ENCODE results near the gene SPATA20.

Gene SPATA20

DNA sequence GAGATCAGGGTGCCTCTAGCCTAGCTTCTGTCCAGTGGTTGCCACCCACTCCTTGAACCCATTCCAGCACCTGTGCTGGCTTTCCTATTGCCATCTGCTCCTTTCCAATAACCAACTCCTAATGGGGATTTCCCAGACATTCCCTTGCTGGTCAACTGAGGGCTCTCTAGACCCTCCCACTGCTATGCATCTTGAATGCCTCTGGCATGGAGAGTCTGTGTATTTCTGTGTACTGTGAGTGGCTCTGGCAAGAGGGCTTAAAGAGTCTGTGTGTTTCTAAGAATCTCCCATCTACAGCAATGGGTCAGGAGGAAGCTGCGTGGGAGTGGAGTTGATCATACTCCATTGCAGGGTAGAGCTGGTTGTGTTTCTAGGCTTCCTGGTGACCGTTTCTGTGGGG, 25.5 kb upstream of the SPATA20 start:
- no peak for DNase-seq

DNA sequence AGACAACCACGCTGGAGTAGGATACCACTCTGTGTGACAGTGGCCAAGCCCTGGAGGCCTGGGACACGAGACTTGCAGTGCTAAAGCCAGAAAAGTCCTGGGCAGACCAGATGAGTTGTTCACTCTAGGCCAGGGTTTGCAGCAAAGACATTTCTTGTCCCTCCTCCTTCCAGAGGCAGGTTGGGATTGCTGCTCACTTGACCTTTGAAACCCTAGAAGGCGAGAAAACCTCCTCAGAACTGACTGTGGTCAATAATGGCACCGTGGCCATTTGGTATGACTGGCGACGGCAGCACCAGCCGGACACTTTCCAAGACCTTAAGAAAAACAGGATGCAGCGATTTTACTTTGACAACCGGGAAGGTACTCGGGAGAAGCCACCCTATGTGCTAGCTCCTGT, 24.2 kb upstream of the SPATA20 start:
- DNase-seq, result no peak

DNA sequence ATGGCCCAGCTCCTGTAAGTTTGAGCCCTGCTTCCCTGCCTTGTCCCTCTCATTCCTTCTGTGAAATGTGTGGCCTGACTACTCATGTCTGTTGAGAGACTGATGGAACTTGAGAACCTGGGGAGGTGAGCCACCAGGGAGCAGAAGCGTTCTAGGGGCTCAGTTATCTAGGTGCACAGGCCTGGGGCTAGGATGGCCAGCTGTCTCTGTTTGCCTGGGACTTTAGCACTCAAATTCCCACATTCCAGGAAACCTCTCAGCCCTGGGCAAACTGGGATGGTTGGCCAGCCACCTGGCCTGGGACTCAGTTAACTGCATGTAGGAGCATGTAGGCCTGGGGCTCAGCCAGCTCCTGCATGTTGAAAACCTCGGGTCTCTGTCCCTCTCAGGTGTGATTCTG, 23.8 kb upstream of the SPATA20 start:
- no peak for DNase-seq

DNA sequence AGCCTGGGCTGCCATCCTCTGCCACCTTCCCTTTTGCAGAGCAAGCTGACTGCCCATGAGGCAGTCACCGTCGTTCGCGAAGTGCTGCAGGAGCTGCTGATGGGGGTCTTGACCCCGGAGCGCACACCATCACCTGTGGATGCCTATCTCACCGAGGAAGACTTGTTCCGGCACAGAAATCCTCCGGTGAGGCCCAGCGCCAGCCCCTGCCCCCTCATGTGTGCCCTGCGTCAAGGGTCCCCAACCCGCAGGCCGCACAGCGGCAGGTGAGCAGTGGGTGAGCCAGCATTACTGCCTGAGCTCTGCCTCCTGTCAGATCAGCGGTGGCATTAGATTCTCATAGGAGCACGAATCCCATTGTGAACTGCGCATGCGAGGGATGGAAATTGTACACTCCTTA, 22.1 kb upstream of the SPATA20 start:
- no peak for DNase-seq

- no peak for DNase-seq
These were observed 19.7 kb upstream of the SPATA20 start for GRCh38 chr17:50527155-50527762.

DNA sequence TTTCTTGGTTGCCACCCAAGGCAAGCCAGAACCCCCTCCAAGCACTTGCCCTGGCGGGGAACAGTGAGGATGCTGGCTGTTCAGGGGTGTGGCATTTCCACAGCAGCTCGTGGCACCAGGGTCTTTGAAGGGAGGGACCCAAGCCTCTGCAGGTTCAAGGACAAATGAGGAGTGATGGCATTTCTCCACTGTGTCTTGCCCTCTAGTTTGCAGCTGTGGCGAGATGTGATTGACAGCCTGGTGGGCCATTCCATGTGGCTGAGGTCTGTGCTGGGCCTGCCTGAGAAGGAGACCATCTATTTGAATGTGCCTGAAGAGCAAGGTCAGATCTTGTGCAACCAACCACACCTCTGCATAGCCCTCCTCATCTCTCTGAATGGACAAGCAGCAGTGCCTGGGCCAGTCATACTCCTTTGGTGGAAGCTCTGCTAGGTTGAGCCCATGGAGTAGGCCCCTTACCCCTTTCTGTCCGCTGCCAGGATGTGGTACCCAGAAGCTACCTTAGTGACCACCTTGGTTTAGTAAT, 19.0 kb upstream of the SPATA20 start:
- no peak for DNase-seq

DNA sequence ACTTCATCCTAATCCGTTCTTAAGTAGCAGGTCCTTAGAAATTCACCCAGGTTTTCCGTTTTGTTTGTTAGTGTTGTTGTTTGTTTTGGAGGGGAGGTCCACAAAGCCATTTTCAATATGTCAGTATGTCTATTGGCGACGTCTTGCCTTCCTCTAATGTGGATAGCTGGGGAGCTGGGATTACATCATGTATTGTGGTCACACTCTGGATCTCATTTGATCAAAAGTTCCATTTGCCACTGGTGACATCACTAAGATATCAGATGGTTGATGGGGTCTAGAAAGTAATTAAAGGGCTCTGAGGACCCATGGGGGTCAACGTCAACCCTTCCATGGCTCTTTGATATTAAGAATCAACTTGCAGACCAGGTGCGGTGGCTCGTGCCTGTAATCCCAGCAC, 17.1 kb upstream of the SPATA20 start:
- no peak for DNase-seq

GRCh38 chr17:50531428-50532025, 15.4 kb upstream of the SPATA20 start:
- DNase-seq, result no peak

- no peak for DNase-seq
These were observed 14.4 kb upstream of the SPATA20 start, which contains the start of gene EPN3 for GRCh38 chr17:50532452-50533024. TSS of gene EPN3 (plus strand) at chr17:50532735. CDS start at chr17:50536557, 3,822 bp downstream.

- DNase-seq, result no peak
These were observed 13.8 kb upstream of the SPATA20 start for GRCh38 chr17:50533185-50533584.

- DNase-seq, result no peak
These were observed 13.2 kb upstream of the SPATA20 start for GRCh38 chr17:50533720-50534148.

- no peak for DNase-seq
These were observed 12.6 kb upstream of the SPATA20 start for GRCh38 chr17:50534222-50534978.

GRCh38 chr17:50534979-50535326, 12.0 kb upstream of the SPATA20 start:
- no peak for DNase-seq

DNA sequence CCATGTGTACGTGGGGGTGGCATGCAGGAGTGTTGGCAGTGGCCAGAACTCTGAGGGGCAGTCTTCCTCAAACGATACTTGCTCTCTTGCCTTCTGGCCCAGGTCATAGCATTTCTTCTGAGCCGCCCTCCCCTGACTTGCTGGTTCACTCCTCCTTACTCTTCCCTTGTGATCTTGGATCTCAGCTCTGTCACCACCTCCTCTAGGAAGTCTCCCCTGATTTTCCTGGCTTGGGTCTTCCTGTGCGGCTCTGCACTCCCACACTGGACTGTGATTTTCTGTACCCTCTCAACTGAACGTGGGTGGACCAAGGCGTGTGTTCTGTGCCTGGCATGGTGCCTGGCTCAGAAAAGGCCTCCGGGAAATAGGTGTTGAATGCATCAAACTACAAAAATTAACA, 11.6 kb upstream of the SPATA20 start:
- no peak for DNase-seq

- no peak for DNase-seq
These were observed 10.0 kb upstream of the SPATA20 start for GRCh38 chr17:50536683-50537646.

DNA sequence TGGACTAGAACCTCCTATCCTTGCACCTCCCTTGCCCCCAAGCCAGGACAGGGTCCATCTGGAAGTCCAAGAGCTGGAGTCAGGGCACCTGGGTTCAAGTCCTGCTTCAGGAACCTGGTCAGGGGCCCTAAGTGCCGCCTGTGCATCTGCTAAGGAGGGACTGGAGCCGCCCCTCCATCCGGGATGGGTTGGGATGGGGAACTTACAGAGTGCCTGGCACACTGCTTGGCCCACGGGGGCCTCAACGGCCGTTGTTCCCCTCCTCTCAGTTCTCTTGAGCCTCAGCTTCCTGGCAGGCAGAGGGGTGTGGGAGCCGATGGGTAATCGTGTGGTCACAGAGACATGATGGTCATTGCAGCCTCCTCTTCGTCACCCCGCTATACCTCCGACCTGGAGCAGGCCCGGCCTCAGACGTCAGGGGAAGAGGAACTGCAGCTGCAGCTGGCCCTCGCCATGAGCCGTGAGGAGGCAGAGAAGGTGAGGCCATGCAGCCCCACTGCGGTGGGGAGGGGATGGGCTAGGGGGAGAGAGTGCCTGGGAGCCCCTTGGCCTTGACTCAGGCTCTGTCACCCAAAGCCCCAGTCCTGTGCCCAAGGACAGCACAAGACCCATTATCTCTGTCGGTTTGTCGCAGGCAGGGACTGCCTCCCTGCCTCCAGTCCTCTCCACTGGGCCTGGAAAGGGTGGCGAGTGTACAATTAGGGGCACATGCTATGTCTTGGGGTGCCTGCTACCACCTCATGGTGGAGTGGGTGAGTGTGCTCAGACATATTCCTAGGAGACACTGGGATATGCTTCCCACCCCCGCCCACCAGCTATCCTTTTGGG, 9.0 kb upstream of the SPATA20 start:
- DNase-seq, result no peak

GRCh38 chr17:50538549-50539410, 8.2 kb upstream of the SPATA20 start:
- no peak for DNase-seq

DNA sequence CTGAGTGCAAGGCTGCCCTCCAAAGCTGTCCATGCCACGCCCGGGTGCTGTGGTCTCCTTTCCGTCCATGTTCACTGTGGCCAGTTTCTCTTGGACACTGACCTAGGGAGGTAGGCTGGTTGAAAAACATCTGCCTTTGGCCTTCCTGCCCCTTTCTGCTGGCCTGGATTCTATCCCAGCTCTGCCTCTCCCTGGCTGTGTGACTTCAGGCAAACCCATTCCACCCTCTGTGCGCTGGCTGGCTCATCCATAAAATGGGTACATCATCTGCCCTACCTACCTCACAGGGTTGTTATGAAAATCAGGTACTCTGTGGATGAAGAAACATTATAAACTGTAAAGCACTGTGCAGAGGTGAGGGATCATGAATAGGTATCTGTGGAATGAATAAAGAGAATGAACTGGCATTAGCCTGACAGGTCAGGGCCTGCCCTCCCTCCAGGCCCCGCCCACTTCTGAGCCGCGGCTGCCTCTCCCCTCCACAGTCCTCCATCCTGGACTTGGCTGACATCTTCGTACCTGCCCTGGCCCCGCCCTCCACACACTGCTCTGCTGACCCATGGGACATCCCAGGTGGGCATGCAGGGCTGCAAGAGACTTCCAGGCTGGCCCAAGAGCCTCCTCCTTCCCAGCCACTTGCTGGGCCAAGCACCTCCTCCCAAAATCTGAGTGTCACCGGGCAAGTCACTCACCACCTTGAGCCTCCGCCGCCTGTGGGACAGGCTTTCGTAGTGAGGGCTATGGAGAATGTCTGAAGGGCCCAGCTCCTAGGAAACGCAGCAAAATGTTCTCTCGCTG, 7.0 kb upstream of the SPATA20 start:
- DNase-seq, result no peak

GRCh38 chr17:50540560-50541401, 6.2 kb upstream of the SPATA20 start:
- no peak for DNase-seq
